Activated naive CD4-positive, alpha-beta T cell treated with Interleukin-2 at 50 U/mL for 16 hours (primary cell): Measurements from ENCODE around the gene BAG1.

Experiments used
- DNase-seq: peaks from one replicate; pipeline ENCODE4 v3.0.0-alpha.2; 2020

BAG1 gene

DNA sequence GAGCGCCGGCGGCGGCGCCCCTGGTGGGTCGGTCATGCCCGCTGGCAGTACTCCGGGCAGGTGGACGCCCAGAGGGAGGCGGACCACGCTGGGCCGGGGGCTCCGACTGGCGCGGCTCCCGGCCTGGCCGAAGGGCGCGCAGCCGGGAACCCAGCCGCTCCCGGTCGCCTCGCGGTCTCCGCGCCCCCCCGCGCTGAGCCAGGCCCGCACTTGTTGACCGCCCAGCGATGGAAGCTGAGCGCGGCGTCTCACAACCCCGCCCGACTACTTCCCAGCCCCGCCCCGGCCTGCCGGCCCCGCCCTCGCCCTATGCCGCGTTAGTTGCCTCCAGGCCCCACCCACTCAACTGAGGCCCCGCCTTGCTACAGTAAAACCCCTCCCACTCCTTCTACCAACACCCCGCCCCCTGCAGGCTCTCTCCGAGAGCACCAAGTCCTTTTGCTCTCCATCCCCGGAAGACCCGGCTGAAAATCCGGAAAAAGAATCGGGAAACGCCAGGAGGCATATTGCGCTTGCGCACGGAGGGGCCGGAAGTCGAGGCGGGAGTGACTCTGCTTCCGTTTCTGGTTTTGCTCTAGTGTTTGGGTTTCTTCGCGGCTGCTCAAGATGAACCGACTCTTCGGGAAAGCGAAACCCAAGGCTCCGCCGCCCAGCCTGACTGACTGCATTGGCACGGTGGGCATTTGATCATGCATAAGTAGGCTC lies at the start of gene BAG1, which contains the start of gene CHMP5:
Gene BAG1 (minus strand): TSS at position 236 of the 705 bp plus-strand sequence.
Gene CHMP5 (plus strand): TSS at position 577 of the 705 bp plus-strand sequence. CDS start 30 bp downstream, at position 607.
- peak; percentile 100 for DNase-seq

- DNase-seq, result no peak
These were observed 47.4 kb upstream of the BAG1 start for GRCh38 chr9:33311953-33312352.

GRCh38 chr9:33310748-33311147 lies 46.2 kb upstream of the BAG1 start:
- DNase-seq, result no peak

- no peak for DNase-seq
These were observed 45.4 kb upstream of the BAG1 start for GRCh38 chr9:33309903-33310302.

- no peak for DNase-seq
These were observed 42.6 kb upstream of the BAG1 start for GRCh38 chr9:33307067-33307466.

DNA sequence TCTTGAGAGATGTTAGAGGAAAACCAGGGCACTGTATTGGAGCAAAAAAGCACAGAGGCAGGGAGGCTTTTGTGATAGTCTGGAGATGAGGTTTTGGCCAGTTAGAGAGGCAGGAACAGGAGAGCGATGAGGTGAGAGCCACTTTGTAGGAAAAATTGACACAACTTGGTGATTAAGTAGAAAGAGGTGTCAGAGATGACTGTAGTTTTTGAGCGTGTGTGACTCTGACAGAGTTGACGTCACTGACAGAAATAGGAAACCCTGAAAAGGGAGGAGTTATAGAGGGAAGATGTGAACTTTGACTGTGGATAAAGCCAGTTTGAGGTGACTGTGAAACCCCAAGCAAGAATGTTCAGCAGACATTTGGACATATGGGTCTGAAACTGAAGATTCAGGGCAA lies 41.5 kb upstream of the BAG1 start:
- DNase-seq, result peak; percentile 16

DNA sequence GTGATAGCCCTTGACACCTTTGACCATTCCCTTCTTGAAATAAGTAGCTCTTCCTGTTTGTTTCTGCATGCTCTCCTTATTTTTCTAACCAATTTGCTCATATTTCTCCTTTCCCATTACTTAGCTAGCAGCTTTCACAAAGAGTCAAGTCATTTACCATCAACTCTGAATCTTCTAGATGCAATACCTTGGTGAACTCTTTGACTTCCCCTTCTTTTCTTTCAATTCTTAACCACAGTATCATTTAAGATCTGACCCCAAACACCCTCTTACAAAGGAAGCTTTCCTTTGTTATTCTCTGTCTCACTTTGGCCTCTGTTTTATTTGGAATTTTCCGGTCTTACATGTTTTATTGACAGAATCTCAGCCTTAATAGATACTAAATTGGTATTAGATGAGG lies 39.9 kb upstream of the BAG1 start:
- no peak for DNase-seq

GRCh38 chr9:33300546-33300945 lies 36.0 kb upstream of the BAG1 start:
- DNase-seq, result no peak

- no peak for DNase-seq
These were observed 32.9 kb upstream of the BAG1 start for GRCh38 chr9:33297432-33297831.

GRCh38 chr9:33295571-33295970 lies 31.1 kb upstream of the BAG1 start:
- DNase-seq, result no peak

DNA sequence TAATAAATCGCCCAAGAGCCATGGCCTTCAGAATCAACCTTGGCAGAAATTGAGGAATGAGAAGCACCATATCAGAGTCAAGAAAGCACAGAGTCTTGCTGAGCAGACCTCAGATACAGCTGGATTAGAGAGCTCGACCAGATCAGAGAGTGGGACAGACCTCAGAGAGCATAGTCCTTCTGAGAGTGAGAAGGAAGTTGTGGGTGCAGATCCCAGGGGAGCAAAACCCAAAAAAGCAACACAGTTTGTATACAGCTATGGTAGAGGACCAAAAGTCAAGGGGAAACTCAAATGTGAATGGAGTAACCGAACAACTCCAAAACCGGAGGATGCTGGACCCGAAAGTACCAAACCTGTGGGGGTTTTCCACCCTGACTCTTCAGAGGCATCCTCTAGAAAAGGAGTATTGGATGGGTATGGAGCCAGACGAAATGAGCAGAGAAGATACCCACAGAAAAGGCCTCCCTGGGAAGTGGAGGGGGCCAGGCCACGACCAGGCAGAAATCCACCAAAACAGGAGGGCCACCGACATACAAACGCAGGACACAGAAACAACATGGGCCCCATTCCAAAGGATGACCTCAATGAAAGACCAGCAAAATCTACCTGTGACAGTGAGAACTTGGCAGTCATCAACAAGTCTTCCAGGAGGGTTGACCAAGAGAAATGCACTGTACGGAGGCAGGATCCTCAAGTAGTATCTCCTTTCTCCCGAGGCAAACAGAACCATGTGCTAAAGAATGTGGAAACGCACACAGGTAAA lies 30.3 kb upstream of the BAG1 start:
- no peak for DNase-seq

GRCh38 chr9:33293782-33294181 lies 29.3 kb upstream of the BAG1 start:
- no peak for DNase-seq

DNA sequence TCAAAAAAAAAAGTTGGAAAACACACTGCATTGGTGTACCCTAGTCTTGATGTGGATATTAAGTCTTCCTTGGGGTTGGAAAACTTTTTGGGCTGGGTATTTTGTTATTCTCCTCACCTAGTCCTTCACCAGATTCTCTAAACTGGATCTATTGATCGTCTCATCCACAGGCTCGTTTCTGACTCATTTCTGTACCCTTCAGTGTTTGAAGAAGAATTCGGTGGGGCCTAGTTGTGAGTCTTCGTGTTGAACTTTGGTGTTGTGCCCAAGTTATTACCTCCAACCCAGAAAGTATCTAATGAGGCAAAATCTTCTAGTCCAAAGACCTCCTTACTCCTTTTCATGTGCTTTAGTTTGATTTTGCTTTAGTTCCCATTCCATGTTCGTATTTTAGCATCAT lies 27.4 kb upstream of the BAG1 start:
- no peak for DNase-seq

DNA sequence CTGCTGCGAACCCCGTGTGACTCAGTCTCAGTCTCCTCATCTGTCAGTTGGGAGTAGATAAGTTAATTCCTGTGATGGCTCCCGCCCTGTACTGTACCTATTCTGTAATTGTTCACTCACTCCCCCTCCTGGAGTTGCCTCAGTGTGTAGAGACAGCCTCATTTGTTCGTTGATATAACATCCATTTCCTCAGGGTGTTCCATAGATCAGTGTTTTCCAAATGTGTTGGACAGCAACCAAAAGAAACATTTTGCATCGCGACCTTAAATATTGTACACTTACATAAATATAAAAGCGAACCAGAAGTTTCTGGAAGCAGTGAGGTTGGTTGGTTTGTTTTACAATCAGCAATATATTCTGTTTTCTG lies 26.5 kb upstream of the BAG1 start:
- DNase-seq, result no peak

GRCh38 chr9:33290247-33291030 lies 25.9 kb upstream of the BAG1 start, which contains the start of gene NFX1:
Gene NFX1, plus strand, starts transcription at chr9:33290516. Its CDS starts 57 bp downstream, at chr9:33290573.
- peak; percentile 99 for DNase-seq

DNA sequence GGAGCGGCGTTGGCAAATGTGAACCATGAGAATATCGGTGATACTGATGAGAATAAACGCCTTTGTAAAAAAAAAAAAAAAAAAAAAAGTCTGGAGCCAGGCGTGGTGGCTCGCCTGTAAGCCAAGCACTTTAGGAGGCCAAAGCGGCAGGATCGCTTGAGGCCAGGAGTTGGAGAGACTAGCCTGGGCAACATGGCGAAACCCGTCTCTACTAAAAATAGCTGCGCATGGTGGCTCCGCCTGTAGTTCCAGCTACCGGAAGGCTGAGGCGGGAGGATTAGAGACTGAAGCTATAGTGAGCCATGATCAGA lies 25.4 kb upstream of the BAG1 start:
- no peak for DNase-seq

DNA sequence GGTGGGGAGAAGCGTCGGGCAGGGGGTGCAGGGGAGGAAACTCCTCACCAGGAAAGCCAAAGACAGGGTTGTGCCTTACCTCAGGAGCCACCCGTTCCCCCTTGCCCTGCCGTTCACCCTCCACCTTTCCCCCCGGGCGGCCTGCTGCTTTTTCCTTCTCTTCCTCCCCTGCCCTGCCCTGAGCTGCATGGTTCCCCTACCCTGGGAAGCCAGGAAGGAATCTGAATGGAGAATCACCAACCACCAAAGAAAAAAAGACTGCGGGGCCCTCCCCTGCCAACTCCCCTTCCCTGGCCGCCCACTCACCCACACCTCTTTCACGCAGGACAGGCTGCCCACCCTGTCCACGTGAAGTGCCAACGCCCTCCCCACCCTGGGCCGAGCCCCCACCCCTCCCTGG lies 25.0 kb upstream of the BAG1 start:
- peak; percentile 42 for DNase-seq

DNA sequence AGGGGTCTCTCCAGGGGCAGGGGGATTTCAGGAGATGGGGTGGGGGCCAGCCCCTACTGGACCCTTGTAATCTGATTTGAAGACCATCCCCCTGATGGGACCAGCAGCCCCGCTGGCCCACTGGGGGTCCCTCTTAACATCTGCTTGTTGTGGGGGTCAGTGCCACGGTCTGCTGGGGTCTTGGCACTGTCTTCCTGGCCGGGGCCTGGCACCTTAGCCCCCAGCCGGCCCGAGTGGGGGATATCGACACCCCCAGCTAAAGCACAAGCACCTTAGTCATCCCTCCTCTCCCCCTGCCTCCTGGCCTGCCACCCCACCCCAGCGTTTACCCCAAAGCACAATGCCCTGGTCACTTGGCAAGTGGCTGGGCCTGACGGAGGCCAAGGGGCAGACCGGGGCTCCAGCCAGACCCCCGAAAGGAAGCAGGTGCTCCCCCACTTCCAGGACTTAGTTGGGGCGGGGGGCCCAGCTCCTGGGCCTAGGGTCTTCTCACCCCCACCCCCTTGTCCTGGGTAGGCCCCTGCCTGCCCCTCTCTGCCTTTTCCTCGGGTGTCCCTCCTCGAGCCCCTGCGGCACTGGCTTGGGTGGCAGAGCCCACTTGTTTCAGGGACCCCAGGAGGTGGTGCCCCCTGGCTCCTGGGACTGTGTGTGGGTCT lies 24.4 kb upstream of the BAG1 start:
- DNase-seq, result no peak

DNA sequence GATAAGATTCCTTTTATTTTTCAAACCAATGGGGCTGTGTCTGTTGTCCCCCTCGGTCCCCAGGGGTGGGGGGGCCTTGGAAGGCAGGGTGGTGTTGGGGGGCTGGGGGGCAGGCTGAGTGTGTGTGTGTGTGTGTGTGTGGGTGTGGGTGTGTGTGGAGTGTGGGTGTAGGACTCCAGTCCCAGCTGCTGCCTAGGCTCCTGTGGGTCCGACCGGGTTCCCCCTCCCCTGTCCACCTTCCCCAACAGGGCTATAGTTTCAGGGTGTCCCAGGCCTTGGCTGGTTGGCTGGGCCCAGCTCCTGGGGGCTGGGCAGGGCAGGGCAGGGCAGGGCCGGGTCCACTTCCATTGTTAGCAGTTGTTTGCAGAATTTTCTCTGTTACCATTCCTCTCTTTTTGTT lies 23.7 kb upstream of the BAG1 start:
- no peak for DNase-seq

GRCh38 chr9:33287087-33287490 lies 22.6 kb upstream of the BAG1 start:
- DNase-seq, result peak; percentile 40

DNA sequence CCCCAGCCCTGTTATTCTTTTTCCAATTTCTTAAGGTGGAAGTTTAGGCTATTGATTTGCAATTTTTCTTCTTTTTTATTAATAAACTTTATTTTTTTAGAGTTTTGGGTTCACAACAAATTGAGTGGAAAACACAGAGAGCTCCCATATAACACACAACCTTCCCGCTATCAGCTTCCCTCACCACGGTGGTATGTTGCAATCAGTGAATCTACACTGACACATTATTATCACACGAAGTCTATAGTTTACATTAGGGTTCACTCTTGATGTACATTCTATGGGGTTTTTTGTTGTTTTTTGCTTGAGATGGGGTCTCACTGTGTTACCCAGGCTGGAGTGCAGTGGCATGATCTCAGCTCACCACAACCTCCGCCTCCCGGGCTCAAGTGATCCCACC lies 21.0 kb upstream of the BAG1 start:
- no peak for DNase-seq

DNA sequence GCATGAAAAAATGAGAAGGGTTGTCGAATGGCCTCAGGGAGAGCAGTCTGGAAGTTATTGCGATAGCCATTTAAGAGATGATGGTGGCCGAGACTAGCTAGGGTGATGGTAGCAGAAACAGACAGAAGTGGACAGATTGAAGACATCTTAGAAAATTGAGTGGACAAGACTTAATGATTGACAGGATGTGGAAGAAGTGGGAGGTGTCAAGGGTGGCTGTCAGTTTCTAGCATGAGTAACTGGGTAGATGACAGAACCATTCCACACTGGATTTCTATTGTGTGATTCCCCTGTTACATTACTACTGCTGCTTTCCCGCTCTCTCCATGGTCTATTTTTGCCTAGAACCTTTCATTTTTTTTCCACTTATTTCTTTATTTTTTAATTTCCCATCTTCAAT lies 13.0 kb upstream of the BAG1 start:
- DNase-seq, result no peak

GRCh38 chr9:33273972-33274328 lies 9.4 kb upstream of the BAG1 start:
- no peak for DNase-seq
